ENCODE data around the gene TFF2.

TFF2 gene, protein sequence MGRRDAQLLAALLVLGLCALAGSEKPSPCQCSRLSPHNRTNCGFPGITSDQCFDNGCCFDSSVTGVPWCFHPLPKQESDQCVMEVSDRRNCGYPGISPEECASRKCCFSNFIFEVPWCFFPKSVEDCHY
- total RNA-seq: 0 to 0.05 (median 0) reads per million in 18 experiments

DNA sequence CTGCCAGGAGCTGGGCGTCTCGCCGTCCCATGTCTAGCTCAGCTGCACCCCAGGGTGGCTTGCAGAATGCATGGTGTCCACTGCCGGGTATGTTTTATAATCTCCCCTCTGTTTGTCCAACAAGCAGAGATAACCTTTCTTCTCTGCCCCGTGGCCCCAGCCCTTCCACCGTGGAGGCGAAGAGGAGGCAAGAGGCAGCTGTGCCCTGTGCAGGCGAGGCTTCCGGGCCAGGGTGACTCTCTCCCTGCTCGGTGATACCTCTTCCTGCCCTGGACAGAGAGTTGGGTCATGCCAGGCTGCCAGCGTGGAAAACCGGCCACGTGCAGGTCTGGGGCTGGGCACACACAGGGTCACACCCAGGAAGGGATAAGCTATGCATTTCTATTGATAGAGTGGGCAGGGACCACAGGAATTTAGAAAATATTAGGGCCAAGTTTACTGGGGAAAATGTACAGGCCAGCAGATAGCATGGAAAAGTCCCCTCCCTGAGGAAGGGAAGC is at the start of gene TFF2:
TSS of gene TFF2 (minus strand) at position 68 of the 500 bp plus-strand sequence. CDS start at position 31, 37 bp downstream.
- no peak for DNase-seq

DNA sequence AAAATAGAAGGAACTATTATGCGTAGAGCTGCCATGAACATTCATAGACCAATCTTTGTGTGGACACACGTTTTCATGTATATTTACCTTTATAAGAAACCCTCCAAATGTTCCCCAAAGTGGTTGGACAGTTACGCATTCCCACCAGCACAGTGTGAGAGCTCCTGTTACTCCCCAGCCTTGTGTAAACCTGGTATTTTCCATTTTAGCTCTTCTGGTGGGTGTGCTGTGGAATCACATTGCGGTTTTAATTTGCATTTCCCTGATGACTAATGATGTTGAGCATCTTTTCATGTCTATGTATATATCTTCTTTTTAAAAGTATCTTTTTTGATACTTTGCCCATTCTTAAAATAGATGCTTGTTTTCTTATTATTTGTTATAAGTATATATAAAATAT is 49.7 kb upstream of the TFF2 start:
- DNase-seq: no peak

DNA sequence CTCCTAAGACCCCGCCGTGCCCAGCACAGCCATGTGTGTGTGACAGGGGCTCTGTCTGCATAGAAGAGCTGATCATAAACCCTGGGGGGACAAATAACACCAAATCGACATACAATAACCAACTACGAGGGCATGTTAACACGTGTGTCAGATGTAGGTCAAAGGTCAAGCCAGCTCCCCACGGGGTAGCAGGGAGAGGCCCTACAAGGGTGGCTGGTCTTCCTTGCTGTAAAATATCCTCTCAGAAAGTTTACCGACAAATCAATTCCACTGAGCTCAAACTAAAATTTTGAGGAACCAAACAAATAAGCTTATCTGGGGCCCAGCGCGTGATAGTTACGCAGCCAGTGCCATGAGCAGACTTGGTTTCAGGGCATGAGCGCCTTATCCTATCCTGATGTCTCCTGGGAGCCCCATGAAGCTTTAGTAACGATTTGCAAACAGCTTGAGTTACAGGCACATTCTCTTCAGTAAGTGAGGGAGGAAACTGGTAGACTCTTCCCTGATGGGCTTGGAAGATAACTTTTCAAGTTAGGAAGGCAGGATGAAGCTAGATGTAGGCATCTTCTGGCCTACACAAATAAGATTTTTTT is 47.7 kb upstream of the TFF2 start:
- no peak for DNase-seq

DNA sequence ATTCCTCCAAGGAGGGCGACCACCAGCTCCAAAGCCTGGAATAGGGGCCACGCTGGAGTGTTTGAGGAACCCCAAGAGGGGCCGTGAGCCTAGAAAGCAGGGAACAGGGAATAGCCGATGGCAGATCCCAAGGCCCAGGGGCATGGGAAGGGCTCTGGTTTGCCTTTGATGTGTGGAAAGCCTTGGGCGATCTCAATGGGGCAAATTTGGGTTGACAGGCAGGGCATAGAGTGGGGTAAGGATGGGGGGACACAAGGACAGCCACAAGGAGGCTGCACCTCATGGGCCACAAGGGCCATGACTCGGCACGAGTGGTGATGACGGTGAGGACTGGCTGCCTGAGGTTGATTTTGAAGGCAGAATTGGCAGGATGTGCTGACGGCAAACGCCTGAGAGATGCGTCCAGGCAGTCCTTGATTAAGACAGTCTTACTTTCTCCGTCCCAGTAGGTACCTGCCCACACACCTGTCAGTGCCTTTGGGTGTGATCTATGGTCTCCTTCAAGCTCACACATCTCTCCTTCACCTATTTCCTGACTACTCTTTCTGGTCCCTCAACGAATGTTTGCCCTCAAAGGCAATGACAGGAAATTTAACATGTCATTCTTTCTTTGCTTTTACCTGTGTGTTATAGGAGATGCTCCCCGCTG is 47.1 kb upstream of the TFF2 start:
- DNase-seq: no peak

DNA sequence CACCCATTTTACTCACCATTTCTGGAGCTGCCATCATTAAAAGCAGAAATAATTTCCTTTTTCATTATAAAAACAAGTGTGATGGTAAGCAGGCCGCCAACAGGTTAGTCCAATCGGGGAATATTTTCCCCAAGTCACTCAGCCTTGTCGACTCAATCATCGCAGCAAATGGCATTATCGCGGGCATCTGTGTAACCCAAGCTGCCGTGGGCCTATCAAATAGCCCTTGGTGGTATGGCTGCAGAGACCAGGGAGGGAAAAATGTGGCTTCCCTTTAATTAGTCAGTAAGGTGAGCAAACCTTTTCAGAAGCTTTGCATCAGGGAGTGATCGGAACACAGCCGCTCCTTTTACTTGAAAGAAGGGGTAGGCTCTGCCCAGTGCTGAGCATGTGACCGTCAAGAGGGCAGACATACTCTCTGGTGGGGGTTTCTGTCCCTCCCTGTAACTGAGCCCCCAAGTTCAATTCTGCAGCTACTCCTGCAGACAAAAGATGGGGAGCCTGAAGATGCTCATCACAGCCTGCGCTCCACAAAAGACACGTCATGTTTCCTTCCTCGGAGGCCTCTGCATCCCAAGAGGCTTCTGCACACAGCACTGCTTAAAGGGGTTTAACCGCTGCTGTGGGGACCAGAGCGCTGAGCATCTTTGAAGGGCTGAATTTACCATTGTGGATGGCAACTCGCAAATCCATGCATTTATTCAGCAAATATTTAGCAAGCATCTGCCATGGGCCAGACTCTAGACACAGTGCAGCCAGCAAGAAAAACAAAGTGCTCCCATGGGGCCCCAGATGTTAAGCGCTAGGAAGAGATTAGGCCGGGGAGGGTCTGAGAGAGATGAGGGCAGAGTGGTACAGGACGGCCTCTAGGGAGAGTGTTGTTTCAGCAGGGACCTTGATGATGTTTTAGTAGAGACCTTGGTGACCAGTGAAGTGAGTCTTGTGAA is 46.3 kb upstream of the TFF2 start:
- DNase-seq: no peak

DNA sequence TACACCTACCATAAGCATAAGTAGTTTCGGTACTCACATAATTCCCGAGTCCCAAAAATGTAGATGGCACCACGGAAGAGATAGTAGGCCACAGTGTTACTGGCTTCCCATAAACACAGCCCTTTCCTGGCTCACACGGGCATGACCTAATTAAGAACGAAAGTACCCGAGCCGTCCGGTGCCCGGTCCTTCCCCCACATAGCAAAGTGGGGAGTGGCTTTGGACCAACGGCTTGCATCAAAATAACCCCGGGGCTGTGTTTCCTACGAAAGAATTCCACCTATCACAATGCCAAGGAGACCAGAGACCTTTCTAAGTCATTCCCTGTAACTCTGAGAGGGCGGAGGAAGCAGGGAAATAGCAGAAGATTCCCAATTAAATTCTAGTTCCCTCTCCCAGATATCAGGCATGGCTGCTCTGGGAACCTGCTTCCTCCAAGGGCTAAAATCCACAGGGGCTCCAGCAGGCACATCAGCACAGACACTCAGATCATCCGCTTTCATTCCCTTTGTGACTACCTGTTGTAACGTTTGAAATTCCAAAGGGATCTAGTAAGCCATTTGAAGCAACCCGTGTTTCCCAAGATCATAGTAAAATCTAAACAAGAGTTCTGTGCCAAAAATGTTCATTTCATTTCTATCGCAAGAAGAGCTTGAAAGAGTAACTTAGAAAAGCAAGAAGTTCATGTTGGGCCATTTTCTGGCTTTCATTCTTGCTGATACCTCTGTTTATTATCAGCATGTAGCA is 45.3 kb upstream of the TFF2 start, which contains the start of gene TMPRSS3:
TSS of gene TMPRSS3 (minus strand) at position 148 of the 747 bp plus-strand sequence. CDS start 635 bp downstream, outside the sequence.
- DNase-seq: no peak

DNA sequence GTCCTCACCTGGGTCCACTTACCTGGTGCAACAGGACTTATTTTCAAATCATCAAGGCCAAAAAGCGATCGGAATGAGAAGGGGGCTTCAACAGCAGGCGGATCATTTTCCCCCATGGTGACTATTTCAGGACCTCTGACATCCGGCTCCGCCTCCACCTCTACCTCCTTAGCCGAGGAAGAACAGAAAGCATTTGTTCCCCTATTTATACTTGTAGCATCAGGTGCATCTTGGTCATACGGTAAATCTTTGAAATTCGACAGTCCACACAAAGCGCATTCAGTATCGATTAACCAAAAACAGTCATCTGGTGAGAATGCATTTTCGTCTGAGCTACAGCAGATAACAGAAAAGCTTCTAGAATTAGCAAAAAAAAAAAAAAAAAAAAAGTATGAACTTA is 44.5 kb upstream of the TFF2 start:
- DNase-seq: no peak

DNA sequence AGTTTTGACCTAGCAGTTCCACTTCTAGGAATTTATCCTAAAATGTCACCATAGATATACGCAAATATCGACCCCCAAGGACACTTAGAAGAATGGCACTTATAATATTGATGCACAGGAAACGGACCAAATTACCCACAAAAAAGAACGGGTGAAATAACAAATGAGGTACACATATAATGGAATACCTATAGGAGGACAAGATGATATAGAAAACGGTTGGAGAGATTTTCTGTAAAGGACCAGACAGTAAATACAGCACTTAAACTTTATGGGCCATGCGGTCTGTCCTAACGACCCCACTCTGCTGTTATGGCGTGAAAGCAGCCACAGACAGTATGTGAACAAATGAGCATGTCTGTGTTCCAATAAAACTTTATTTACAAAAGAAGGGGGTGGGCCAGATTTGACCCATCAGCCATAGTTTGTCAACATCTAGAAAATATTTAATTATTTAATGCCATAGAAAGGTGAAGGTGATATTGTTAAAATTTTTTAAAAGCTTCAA is 42.7 kb upstream of the TFF2 start:
- no peak for DNase-seq

DNA sequence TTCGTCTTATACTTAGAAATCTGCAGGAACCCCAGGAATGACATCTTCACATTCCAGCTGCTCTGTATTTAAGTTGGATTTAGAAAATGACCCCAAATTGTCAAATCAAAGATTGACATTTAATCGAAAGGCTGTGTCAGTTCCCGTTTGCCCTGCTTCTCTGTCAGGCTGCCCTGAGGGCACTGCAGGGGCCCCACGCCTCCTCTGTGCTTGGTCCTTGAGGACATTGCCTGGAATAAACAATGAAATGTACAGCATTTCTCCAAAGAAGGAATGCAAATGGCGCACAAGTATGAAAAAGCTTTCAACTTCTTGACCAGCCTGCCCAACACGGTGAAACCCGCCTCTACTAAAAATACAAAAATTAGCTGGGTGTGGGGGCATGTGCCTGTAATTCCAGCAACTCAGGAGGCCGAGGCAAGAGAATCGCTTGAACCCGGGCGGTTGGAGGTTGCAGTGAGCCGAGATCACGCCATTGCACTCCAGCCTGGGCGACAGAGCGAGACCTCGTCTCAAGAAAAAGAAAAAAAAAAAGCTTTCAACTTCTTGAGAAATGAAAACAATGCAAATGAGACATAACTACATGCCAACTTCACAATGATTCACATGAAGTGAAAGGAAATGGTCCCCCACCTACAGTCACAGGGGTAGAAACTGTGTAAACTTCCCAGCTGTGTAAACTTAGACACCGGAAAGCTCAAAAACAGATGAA is 42.1 kb upstream of the TFF2 start:
- no peak for DNase-seq

DNA sequence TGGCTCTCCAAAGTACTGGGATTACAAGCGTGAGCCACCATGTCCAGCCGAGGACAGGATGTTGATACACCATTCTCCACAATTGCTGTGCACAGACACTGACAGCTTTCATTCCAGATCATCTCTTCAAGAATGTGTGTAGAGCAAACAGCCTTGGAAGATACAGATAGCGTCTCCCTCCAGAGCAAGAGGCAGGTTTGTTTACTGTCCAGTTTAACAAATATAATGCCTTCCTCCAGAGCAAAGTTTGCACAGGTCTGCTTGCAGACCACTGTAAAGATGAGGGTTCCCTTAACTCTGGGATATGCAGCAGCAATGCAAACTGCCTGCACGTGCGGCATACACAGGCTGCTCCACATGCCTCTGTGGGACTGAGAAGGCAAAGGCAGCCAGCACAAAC is 40.5 kb upstream of the TFF2 start:
- no peak for DNase-seq

DNA sequence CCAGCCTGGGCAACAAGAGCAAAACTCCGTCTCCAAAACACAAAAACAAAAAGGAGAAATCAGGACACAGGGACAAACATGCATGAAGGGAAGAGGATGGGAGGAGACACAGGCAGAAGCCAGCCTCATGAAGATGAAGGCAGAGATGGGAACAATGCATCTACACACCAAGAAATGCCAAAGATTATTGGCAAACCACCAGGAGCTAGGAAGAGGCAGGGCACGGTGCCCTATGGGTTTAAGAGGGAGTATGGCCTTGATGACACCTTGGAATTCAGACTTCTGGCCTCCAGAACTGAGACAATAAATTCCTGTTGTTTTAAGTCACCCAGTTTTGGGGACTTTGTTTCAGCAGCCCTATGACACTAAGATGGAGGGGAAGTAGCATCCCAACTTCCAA is 39.9 kb upstream of the TFF2 start:
- DNase-seq: no peak

DNA sequence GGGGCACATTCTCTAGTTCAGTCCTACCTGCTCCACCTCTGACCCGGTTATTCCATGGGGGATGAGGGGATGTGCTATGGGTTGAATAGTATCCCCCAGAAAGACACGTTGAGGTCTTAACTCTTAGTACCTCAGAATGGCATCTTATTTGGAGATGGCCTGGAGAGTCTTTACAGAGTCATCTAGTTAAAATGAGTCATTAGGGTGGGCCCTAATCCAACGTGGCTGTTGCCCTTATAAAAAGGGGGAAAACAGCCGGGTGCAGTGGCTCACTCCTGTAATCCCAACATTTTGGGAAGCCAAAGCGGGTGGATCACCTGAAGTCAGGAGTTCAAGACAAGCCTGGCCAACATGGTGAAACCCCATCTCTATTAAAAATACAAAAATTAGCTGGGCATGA is 39.4 kb upstream of the TFF2 start:
- DNase-seq: no peak

DNA sequence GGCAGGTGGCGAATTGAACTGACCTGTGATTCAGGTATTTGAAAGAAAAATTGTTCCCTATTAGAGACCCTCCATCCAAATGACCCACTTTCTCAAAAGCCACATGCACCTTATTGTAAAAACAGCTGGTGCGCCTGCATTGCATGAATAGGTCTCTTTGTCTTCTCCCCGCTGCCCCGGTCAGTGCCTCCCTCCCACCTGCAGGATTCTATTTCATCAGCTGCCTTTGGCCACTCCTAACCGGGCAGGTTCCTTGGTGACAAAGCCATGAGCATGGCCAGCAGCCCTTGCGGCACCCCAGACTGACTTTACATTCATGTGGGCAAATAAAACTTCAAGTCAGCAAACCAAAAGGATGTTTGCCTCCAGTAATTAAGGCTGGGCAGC is 38.6 kb upstream of the TFF2 start:
- DNase-seq: no peak

DNA sequence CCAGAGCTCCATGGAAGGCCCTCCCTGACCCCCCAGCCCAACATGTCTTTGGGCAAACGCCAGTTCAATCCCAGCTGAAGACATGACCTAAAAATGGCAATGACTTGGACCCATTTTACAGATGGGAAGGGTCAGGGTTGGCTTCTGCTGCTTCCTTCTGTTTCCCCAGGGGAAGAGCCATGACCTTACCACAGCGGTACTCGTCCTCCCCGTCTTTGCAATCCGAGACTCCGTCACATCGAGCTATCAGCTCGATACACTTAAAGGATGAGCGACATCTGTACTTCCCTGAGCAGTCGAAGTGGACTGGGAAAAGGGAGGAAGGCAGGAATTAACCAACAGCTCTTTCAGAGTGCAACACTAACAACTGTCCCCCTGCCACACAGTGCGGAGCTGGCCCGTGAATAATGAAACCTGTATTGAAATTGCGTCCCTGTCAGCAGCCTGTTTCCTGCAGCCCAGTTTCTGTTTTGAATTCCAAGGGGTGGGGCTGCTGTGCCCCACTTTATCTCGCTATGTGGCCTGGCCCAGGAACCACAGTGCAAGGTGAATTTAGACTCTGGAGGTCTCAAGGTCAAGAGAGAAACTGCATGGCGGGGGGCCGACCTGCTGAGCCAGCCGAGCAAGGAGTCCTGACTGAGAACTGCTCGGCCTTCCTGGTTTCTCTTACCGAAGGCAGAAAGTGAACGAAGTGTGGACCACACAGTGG is 38.1 kb upstream of the TFF2 start:
- no peak for DNase-seq

DNA sequence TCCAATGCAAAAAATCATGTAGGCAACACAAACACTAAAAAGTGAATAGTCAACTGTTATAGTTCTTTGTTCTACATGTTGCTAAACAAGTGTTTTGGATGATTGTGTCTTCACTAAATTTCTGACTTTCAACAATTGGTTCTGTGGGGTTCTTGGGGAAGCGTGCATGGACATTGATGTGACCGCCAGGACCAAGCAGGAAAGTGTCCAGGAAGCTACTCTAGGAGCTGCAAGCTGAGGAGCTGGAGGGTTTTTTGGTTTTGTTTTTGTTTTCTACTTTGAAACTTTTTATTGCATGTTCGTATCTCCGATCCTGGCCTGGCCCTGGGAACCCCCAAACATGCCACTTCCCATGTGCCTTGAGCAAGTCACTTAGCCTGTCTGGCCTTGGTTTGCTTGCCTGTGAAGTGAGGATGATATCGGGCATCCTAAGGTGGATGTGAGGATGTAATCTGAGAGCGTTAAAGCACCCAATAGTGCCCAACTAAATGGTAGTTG is 37.1 kb upstream of the TFF2 start:
- no peak for DNase-seq

DNA sequence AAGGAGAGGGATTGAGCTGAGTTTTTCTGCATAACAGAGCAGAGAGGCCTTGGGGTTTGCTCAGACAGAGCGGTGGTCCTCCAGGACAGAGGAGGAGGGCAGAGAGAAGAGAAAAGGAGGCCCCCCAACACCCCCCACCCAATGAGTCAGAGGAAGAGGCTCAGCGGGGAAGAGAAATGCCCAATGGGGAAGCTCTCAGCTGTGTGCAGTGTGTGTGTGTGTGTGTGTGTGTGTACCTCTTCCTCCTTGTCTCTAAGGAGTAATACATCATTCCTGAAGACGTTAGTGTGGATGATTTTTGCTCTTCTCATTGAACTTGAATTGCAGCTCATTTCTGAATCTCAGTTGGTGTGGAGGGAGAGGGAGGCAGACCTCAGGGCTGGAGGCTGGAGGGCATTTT is 36.4 kb upstream of the TFF2 start:
- peak; percentile 58 to 66 for DNase-seq

DNA sequence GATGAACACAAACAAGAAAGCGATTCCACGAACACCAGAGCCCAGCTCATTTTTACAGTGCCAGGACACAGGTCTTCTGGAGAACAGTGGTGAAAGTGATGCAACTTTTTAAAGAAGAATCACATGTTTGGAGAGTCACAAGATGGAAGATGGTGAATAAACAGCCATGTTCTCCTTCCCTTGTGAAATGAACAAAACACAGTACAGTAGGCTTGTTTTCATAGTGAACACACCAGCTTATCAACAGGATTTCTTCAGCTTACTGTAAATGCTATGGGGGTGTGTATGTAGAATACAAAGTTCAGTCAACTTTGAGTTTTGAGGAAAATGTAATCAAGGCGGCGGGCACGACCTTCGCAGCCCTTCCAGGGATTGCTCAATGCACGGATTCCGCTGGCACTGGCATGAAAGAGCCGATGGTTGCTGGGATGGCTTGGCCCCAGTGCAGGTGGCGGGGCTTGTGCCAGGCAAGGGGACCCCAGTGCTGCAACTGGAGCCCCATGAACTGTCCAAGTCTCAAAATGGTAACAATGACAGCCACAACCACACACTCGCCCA is 35.3 kb upstream of the TFF2 start:
- peak; percentile 36 to 47 for DNase-seq

DNA sequence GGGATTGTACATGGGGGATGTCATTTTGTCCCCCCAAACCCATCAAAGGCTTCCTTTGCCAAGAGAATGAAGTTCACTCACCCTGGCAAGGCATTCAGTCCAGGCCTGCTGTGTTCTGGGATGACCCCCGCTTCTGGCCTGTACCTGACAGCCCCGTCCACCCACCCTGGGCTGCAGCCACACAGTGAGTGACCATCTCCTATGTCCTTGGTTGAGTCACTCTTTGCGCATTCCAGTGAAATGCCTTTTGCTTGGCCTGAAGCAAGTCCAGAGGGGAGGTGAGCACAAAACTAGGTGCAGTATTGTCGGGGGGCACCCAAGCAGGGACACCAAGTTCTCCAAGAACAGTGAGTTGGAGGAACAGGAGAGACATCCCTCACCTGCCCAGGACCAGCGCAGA is 34.8 kb upstream of the TFF2 start:
- no peak for DNase-seq

DNA sequence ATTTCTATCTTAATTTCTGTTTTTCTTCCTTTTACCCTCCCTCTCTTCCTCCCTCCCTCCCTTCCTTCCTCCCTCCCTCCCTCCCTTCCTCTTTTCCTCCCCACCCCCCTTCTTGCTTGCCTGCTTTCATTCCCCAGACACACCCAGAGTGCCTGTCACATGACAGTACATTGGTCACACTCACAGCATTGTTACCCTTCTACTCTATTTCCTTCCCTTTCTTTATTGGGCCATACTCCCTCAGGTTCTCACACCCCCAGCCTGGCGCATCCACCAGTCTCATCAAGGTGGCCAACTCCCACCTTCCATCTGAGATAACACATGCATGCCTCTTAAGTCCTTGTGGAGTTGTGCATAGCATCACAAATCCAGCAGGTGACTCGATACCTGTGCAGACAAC is 34.2 kb upstream of the TFF2 start:
- DNase-seq: peak; percentile 21 to 59

Data from inflammatory macrophage (primary cell).